Heart left ventricle (tissue), 13 donors: ENCODE results near the gene FLACC1.

Source experiments
- CTCF ChIP-seq, 12 donors: fragments of 200-600 bp; sonication (generic) in 4 of 12; IDR thresholded peaks; one replicate each; pipeline versions ENCODE4 v1.5.0 to v1.8.0; 2018 to 2022; ENCODE audit warnings: antibody characterized with exemption in 12 of 12, mild to moderate bottlenecking in 5 of 12
- POLR2A ChIP-seq, 2 donors: fragments of 450-650 bp; IDR thresholded peaks; one replicate each; pipeline ENCODE4 v1.6.1; 2017; ENCODE audit warnings: antibody characterized with exemption in 2 of 2, mild to moderate bottlenecking in 2 of 2, moderate library complexity in 2 of 2
- donor health status: ischemic (EF 13 %, LVEDD 7.1; RV severe dilation, severe dysfunction).
- donor health status: DM: no; HTN: yes; CAD: no.
- donor health status: DM: no; HTN: no; CAD: no.
- donor health status: ischemic (EF 25% LVEDD 6.9; RV normal size, moderate dysfunction).
- donor health status: ischemic (EF 25% LVEDD 5.7; RV mildly dilated, moderate dysfunction).
- donor health status: ischemic (EF 35%, LVEDD 5.7; RV mildly dilated, moderate dysfunction).
- donor health status: nonischemic (EF 11% LVEDD 7.7; RV severe dilation, severe dysfunction).
- donor health status: DM: yes; HTN: yes; CAD: no.
- donor health status: PGD.
- donor health status: ischemic (EF 29% LVEDD 5.4; RV normal size, mild dysfunction).
- donor health status: nonischemic (EF 23%, LVEDD 6.1; RV moderate dilation, normal function).

DNA sequence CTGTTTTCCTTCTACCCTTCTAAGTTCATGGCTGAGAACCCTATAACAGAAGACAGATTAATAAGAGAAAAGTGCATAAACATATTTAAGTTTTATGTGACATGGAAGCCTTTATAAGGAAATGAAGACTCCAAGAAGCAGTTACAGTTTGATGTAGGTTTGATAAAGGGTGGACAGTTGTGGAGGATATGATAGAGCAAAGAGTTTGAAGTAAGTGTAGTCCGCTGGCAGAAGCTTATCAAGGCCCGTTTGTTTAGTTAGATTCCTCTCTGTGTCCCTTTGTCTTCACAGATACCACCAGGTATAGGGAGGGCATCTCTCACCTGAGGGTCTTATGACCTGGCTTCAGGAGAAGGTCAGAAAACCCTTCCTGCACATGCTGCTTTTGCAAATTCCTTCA is 107.3 kb downstream of the FLACC1 start:
- TF ChIP-seq CTCF (IDR thresholded peaks at IDR 0.05): no peak
- TF ChIP-seq POLR2A (IDR thresholded peaks at IDR 0.05): no peak
